GM10266 (cell line): ENCODE measurements around the gene LILRB2.
"Not testable (repeated sequence)": the region's sequence is repeated elsewhere in the genome, so short reads cannot be mapped to it uniquely, and the experiment has no call there.

Experiments
- DNase-seq: peaks from one replicate; pipeline ENCODE4 v3.0.0; 2012; ENCODE audit errors: extremely low spot score
- TF ChIP-seq, protein P1 (sequence below): IDR thresholded peaks from 2 replicates; pipeline ENCODE4 v1.5.1; 2012; ENCODE audit warnings: mild to moderate bottlenecking, low read depth; ENCODE audit not compliant: control insufficient read depth, insufficient read depth; ENCODE audit errors: missing control alignments

Gene LILRB2

DNA sequence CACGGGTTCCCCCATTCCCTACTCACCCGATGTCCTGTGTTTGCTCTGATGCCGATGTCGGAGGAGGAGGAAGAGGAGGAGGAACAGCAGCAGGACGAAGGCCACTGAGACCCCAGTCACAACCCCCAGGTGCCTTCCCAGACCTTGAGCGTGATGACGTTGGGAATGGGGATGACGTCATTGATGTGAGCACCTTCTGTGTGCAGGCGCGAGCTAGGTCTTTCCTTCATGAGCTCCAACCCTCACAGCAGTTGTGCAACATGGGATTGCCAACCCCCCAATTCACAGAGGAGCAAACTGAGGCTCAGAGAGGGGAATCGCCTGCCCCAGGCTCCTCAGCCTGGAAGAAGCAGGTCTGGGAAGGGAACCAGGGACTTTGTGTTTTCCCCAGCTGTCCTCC is 28.1 kb downstream of the LILRB2 start:
- no peak for DNase-seq
- TF ChIP-seq, protein P1, sequence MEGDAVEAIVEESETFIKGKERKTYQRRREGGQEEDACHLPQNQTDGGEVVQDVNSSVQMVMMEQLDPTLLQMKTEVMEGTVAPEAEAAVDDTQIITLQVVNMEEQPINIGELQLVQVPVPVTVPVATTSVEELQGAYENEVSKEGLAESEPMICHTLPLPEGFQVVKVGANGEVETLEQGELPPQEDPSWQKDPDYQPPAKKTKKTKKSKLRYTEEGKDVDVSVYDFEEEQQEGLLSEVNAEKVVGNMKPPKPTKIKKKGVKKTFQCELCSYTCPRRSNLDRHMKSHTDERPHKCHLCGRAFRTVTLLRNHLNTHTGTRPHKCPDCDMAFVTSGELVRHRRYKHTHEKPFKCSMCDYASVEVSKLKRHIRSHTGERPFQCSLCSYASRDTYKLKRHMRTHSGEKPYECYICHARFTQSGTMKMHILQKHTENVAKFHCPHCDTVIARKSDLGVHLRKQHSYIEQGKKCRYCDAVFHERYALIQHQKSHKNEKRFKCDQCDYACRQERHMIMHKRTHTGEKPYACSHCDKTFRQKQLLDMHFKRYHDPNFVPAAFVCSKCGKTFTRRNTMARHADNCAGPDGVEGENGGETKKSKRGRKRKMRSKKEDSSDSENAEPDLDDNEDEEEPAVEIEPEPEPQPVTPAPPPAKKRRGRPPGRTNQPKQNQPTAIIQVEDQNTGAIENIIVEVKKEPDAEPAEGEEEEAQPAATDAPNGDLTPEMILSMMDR: no peak

DNA sequence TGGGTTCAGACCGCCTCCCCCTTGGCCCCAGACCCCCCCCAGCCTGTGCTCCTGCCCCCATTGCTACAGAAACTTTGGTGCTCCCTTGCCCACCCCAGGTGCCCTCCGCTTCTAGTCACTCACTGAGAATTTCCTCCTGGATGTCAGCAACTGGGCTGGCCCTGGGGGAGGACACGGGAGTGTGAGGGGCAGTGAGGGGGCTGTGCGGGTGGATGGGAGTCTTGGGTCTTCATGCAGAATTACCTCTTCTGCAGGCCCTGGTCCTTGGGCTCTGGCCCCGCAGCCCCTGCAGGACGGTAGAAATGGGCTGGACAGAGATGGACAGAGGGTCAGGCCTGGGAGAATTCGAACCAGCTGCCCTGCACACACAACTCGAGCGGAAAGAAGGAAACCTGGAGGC is 28.7 kb downstream of the LILRB2 start:
- TF ChIP-seq, protein P1: no peak
- no peak for DNase-seq

DNA sequence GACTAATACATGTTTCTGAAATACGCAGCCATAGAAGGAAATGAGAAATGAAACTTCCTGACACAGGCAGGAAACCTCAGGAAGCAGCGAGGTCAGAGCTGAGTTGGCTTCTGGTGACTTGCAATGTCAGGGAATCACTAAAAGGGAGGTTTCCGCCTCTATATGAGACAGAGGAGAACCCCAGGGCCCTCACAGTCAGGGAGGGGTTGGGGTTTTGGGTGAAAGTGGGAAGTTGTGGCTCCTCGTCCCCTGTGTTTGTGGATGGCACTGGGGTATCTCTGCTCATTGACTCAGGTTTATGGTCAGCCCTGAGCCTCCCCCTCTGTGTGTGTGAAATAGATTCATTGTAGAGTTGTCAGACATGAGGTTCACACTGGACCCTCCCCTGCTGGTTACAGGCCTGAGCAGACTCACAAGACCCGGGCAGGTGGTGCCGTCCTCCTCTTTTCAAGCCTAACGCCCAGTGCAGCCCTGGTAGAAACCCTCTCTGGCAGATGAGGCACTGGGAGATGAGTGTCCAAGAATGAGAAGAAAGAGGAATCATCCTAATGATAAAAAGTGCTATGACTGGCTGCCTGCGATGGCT is 32.8 kb downstream of the LILRB2 start:
- no peak for DNase-seq
- TF ChIP-seq, protein P1: no peak

DNA sequence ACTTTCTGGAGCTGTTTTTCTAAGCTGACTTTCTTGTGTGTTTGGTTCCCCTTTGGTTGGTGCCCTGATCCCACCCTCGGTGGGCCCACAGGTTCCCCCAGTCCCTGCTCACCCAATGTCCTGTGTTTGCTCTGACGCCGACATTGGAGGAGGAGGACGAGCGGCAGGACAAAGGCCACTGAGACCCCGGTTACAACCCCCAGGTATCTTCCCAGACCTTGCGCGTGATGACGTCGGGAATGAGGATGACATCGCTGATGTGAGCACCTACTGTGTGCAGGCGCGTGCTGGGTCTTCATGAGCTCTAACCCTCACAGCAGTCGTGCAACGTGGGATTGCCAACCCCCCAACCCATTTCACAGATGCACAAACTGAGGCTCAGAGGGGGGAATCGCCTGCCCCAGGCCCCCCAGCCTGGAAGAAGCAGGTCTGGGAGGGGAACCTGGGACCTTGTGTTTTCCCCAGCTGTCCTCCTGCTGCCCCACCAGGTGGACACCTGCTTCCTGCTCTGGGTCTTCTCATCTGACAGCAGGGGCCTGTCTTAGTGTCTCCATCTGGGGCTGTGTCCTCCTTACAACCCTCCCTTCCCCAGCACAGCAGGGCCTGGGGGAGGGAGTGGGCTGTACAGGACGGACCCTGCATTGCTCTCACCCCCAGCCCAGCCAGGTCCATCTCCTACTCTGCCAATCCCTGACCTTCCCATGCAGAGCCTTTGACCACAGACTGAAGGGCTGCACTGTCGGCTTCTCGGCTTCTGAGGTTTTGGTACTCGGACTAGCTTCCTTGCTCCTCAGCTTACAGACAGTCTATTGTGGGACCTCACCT is 33.6 kb downstream of the LILRB2 start:
- no peak for DNase-seq
- TF ChIP-seq, protein P1: no peak

DNA sequence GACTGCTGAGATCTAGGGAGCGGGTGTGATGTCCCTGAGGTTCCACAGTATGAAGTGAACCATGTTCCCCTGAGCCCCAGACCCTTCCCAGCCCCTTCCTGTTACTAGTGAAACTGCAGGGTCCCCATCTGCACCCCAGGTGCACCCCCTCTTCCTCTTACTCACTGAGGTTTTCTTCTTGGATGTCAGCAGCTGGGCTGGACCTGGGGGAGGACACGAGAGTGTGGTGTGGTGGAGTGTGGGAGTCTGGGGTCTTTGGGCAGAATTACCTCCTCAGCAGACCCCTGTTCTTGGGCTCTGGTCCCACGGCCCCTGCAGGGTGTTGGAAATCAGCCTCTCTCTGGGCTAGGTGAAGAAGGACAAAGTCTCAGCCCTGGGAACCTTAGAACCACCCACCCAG is 35.0 kb downstream of the LILRB2 start:
- no peak for DNase-seq
- TF ChIP-seq, protein P1: no peak

DNA sequence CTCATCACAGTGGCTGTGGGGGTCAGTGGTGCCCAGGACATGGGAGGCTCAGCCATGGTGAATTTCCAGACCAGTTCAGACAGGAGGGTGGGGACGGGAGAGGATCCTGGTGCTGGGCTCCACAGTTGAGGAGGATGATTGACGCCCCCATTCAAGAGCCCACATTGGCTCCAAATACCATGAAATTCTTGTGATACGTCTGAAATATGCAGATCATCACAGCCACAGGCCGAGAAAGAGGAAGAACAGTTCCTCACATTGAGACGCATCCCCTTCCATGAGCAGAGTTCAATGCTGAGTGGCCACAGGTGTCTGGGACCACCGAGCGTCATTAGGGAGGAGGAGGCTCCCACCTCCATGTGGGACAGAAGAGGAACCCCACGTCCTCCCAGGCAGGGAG is 37.1 kb downstream of the LILRB2 start:
- not testable (repeated sequence) for DNase-seq

DNA sequence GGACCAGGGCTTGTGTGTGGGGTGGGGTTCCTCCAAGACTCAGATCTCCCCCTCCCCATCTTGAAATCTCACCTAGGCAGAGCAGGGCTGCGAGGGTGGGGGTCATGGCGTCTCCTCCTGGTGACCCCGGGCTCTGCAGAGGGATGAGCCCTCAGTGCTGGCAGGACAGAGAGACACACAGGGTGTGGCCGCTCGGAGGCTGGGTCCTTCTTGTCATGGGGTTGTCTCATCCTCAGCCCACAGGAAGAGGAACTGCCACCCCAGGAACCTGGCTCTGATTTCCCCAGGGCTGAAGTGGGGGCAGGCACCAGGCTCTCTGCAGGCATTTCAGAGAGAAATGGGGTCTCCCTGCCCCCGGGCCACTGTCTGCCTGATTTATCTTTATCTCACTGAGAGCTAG is 38.3 kb downstream of the LILRB2 start, which contains the start of gene LILRA6:
LILRA6 (minus strand) TSS at position 145 of the 400 bp plus-strand sequence.
- DNase-seq: not testable (repeated sequence)

DNA sequence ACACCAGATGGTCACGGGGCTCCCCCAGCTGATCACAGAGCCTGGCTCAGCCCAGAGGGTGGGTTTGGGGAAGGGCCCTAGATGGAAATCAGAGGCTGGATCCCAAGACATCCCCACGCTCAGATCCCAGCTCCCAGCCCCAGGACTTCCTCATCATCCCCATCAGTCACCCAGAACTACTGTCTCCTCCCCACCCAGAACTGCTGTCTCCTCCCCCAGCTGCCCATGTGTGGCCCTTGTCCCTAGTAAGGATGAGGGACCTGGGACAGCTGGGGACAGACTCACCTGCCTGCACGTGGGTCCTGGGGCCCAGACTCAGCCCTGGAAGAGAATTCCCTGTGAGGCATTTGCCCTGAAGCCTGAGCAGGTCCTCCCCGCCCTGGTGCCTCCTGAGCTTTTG is 38.7 kb downstream of the LILRB2 start:
- not testable (repeated sequence) for DNase-seq

DNA sequence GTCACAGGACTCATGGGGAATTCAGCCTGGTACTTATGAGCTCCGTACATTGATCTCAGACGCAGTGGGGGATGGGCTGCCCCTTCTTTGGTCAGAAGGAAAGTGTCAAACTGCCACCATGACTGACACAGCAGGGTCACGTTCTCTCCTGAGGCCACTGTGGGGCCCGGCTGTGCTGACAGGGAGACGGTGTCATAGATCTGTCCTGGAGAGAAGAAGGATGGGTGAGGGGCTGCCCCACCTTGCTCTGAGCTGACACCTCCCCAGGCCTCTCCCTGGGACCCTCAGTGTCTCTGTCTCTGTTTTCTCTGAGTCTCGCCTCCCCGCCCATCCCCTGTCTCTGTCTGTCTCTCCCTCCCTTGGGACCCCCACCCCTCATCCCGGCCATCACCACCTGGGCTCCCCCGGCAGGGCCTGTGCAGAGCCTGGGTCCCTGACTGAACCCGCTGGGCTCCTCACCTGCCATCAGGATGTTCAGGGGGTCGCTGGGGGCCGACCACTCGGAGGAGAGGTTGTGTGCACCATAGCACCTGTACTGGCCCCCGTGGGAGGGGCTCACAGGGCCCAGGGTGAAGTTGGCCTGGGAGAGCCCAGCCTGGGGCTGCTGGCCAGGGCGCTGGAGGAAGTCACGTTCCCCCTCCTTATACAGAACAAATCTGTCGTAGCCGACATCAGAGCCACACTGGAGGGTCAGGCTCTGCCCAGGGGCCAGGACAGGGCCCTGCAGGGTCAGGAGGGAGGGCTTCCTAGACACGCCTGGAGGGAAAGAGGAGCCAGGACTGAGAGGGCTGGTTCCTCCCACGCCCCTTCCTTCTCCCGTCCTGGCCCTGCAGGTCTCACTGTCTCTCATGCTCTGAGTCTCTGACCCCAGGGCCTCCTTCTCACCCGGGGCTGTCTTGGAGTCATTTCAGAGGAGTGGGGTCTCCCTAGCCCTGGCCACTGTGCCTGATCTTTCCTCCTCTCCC is 40.3 kb downstream of the LILRB2 start:
- DNase-seq: not testable (repeated sequence)

DNA sequence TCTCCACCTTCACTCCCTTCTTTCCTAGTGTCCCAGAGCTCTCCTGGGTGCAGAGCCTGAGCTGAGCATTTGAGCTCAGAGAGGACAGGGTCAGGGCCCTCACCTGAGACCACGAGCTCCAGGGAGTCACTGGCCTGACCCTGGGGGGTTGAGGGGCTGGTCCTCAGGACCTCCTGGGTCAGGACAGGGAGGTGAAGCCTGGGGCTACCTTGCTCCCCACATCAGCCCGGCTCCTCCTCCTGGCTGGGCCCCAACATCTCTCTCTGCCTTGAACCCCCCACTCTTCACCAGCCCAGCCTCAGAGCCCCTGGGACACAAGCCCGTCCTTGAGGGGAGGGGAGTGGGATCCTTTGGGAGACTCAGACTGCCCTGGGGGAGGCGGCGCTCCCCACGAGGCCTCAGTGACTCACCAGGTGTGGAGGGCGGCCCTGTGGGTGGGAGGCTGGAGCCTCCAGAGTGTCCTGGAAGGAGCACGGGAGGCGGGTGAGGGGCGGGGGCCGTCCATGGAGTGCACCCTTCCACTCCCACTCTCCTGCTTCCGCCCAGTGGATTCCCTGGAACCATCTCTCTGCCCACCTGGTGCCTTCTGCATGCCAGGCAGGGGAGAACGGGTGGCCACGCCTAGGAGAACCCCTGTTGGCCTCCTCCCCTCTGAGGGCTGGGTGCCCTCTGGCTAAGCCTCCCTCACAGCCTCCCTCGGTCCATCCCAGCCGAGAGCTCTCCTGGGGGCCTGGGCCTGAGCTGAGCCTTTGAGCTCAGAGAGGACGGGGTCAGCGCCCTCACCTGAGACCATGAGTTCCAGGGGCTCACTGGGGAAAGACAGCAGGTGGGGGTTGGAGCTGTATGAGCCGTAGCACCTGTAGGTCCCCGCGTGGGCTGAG is 41.2 kb downstream of the LILRB2 start:
- not testable (repeated sequence) for DNase-seq
